Stimulated activated CD8-positive, alpha-beta memory T cell treated with anti-CD3 and anti-CD28 coated beads, Interleukin-4, amount 100 ng/mL, for 24 hours (primary cell): ENCODE data around the gene L3MBTL3.

ENCODE experiments used
- DNase-seq: peaks from one replicate; pipeline ENCODE4 v3.0.0-alpha.2; 2020; ENCODE audit warnings: low read depth

The L3MBTL3 gene

GRCh38 chr6:130183271-130184222 is 165.2 kb downstream of the L3MBTL3 start:
- DNase-seq: peak; percentile 7

GRCh38 chr6:130185658-130186057 is 167.3 kb downstream of the L3MBTL3 start:
- no peak for DNase-seq

GRCh38 chr6:130187335-130188206 is 169.2 kb downstream of the L3MBTL3 start:
- DNase-seq: no peak

GRCh38 chr6:130188207-130188899 is 170.0 kb downstream of the L3MBTL3 start:
- no peak for DNase-seq

- DNase-seq: no peak
These were observed 171.4 kb downstream of the L3MBTL3 start for GRCh38 chr6:130189531-130190397.
